GM12874 (cell line): ENCODE data around the gene KRTAP12-4.

ENCODE experiments used
- CTCF ChIP-seq: IDR thresholded peaks from 2 replicates; pipeline ENCODE4 v1.5.1; 2011; ENCODE audit warnings: low read depth, mild to moderate bottlenecking, control low read depth, low read length, moderate library complexity; ENCODE audit not compliant: insufficient read depth

Gene KRTAP12-4

GRCh38 chr21:44695184-44695583 lies 40.7 kb upstream of the KRTAP12-4 start:
- TF ChIP-seq CTCF: no peak

GRCh38 chr21:44694776-44695175 lies 40.3 kb upstream of the KRTAP12-4 start:
- no peak for TF ChIP-seq CTCF

GRCh38 chr21:44692798-44693512 lies 38.5 kb upstream of the KRTAP12-4 start:
- no peak for TF ChIP-seq CTCF

GRCh38 chr21:44691686-44692085 lies 37.2 kb upstream of the KRTAP12-4 start:
- no peak for TF ChIP-seq CTCF

- TF ChIP-seq CTCF: no peak
These were observed 33.2 kb upstream of the KRTAP12-4 start for GRCh38 chr21:44687671-44688070.

GRCh38 chr21:44686843-44687561 lies 32.5 kb upstream of the KRTAP12-4 start:
- TF ChIP-seq CTCF: no peak

- no peak for TF ChIP-seq CTCF
These were observed 31.7 kb upstream of the KRTAP12-4 start for GRCh38 chr21:44686000-44686781.
